ENCODE results near the gene NNMT.

Gene NNMT

GRCh38 chr11:114251815-114252337, 44.3 kb upstream of the NNMT start:
- Histone ChIP-seq H3K9me3 (ENCODE audit: severe bottlenecking) (no peaks in the 10 kb centered on the region), H3K27ac (ENCODE audit: poor library complexity, severe bottlenecking) (no peak overlapping the region), H3K27me3 (ENCODE audit: insufficient read depth, poor library complexity, severe bottlenecking) (no peaks in the 10 kb centered on the region), H3K4me3 (ENCODE audit: severe bottlenecking) (no peak overlapping the region), H3K4me1 (ENCODE audit: insufficient read depth, poor library complexity, severe bottlenecking) (no peaks in the 10 kb centered on the region), H3K36me3 (ENCODE audit: low read depth) (0 out of 2 replicates have a peak, but pooled peaks cover 7% of the 10 kb centered on the region)
- ATAC-seq (ENCODE audit: low read depth) = no peak
- DNase-seq (ENCODE audit: low spot score) = no peak
- no peak for TF ChIP-seq CTCF (IDR thresholded peaks at IDR 0.05; ENCODE audit: poor library complexity, severe bottlenecking)

GRCh38 chr11:114252767-114253166, 43.4 kb upstream of the NNMT start:
- 0 out of 2 replicates have a peak, but pooled peaks cover 6% of the 10 kb centered on the region for H3K36me3 ChIP-seq (ENCODE audit: low read depth)
- H3K27ac ChIP-seq (ENCODE audit: poor library complexity, severe bottlenecking) = no peak overlapping the region
- ATAC-seq (ENCODE audit: low read depth) (no peak), DNase-seq (ENCODE audit: low spot score) (no peak)
- no peak overlapping the region for H3K4me3 ChIP-seq (ENCODE audit: severe bottlenecking)
- H3K4me1 ChIP-seq (ENCODE audit: insufficient read depth, poor library complexity, severe bottlenecking) = no peaks in the 10 kb centered on the region
- TF ChIP-seq CTCF (IDR thresholded peaks at IDR 0.05; ENCODE audit: poor library complexity, severe bottlenecking) = no peak
- H3K27me3 ChIP-seq (ENCODE audit: insufficient read depth, poor library complexity, severe bottlenecking) = no peaks in the 10 kb centered on the region
- H3K9me3 ChIP-seq (ENCODE audit: severe bottlenecking) = no peaks in the 10 kb centered on the region

GRCh38 chr11:114253771-114254170, 42.4 kb upstream of the NNMT start:
- ATAC-seq (ENCODE audit: low read depth) (no peak), DNase-seq (ENCODE audit: low spot score) (no peak)
- no peak overlapping the region for H3K4me3 ChIP-seq (ENCODE audit: severe bottlenecking)
- no peak for TF ChIP-seq CTCF (IDR thresholded peaks at IDR 0.05; ENCODE audit: poor library complexity, severe bottlenecking)
- no peaks in the 10 kb centered on the region for H3K9me3 ChIP-seq (ENCODE audit: severe bottlenecking)
- no peaks in the 10 kb centered on the region for H3K4me1 ChIP-seq (ENCODE audit: insufficient read depth, poor library complexity, severe bottlenecking)
- no peak overlapping the region for H3K27ac ChIP-seq (ENCODE audit: poor library complexity, severe bottlenecking)
- no peaks in the 10 kb centered on the region for H3K27me3 ChIP-seq (ENCODE audit: insufficient read depth, poor library complexity, severe bottlenecking)
- H3K36me3 ChIP-seq (ENCODE audit: low read depth) = no peaks in the 10 kb centered on the region

GRCh38 chr11:114254571-114255146, 41.5 kb upstream of the NNMT start:
- H3K9me3 ChIP-seq (ENCODE audit: severe bottlenecking) = no peaks in the 10 kb centered on the region
- no peaks in the 10 kb centered on the region for H3K36me3 ChIP-seq (ENCODE audit: low read depth)
- no peak for ATAC-seq (ENCODE audit: low read depth)
- DNase-seq (ENCODE audit: low spot score) = no peak
- H3K27ac ChIP-seq (ENCODE audit: poor library complexity, severe bottlenecking) = no peak overlapping the region
- H3K4me1 ChIP-seq (ENCODE audit: insufficient read depth, poor library complexity, severe bottlenecking) = no peaks in the 10 kb centered on the region
- no peak for TF ChIP-seq CTCF (IDR thresholded peaks at IDR 0.05; ENCODE audit: poor library complexity, severe bottlenecking)
- no peak overlapping the region for H3K4me3 ChIP-seq (ENCODE audit: severe bottlenecking)
- no peaks in the 10 kb centered on the region for H3K27me3 ChIP-seq (ENCODE audit: insufficient read depth, poor library complexity, severe bottlenecking)

GRCh38 chr11:114255289-114255688, 40.9 kb upstream of the NNMT start:
- Histone ChIP-seq H3K9me3 (ENCODE audit: severe bottlenecking) (no peaks in the 10 kb centered on the region), H3K27me3 (ENCODE audit: insufficient read depth, poor library complexity, severe bottlenecking) (no peaks in the 10 kb centered on the region), H3K36me3 (ENCODE audit: low read depth) (no peaks in the 10 kb centered on the region), H3K4me3 (ENCODE audit: severe bottlenecking) (no peak overlapping the region), H3K4me1 (ENCODE audit: insufficient read depth, poor library complexity, severe bottlenecking) (no peaks in the 10 kb centered on the region), H3K27ac (ENCODE audit: poor library complexity, severe bottlenecking) (no peak overlapping the region)
- no peak for TF ChIP-seq CTCF (IDR thresholded peaks at IDR 0.05; ENCODE audit: poor library complexity, severe bottlenecking)
- ATAC-seq (ENCODE audit: low read depth) (no peak), DNase-seq (ENCODE audit: low spot score) (no peak)

Data from RWPE2 (cell line).